CD4-positive, CD25-positive, alpha-beta regulatory T cell (primary cell): ENCODE measurements around the gene FNIP1. TPM values are rescaled to one million over a fixed set of nuclear protein-coding genes. Genes with fewer than 3 reads are reported as not detected.
"Not testable (repeated sequence)": the region's sequence is repeated elsewhere in the genome, so short reads cannot be mapped to it uniquely, and the experiment has no call there.

Experiments used
- ATAC-seq, 2 donors: fragments of 150-1000 bp; cut with Tn5 transposase; one replicate each; pipeline ENCODE4 v1.10.0; 2021; ENCODE audit warnings: low read depth in 2 of 2, moderate number of reproducible peaks in 2 of 2, moderate library complexity in 1 of 2
- DNase-seq, 3 donors: peaks; one replicate each; pipeline versions ENCODE4 v3.0.0 to v3.0.0-alpha.2; 2012 to 2022; ENCODE audit warnings: mixed read lengths in 1 of 3
- H3K27ac ChIP-seq: one replicate; pipeline ENCODE4 v1.7.0; 2013; ENCODE audit warnings: mild to moderate bottlenecking, low read length; ENCODE audit not compliant: insufficient read depth, poor library complexity, severe bottlenecking
- H3K27me3 ChIP-seq: one replicate; pipeline ENCODE4 v1.7.0; 2013; ENCODE audit warnings: low read length; ENCODE audit not compliant: control insufficient read depth, insufficient read depth
- H3K36me3 ChIP-seq: one replicate; pipeline ENCODE4 v1.7.0; 2013; ENCODE audit warnings: mild to moderate bottlenecking, low read length, moderate library complexity; ENCODE audit not compliant: control insufficient read depth, insufficient read depth
- H3K4me1 ChIP-seq: 2 replicates; pipeline ENCODE4 v1.7.0; 2013; ENCODE audit warnings: mild to moderate bottlenecking, low read length; ENCODE audit not compliant: insufficient read depth, control insufficient read depth, poor library complexity, severe bottlenecking
- H3K4me3 ChIP-seq: one replicate; pipeline ENCODE4 v1.7.0; 2013; ENCODE audit warnings: low read depth, mild to moderate bottlenecking, low read length, moderate library complexity
- H3K9me3 ChIP-seq, 2 experiments: 1 replicate in 1 of 2; 2 replicates in 1 of 2; pipeline ENCODE4 v1.7.0; 2013; ENCODE audit warnings: low read length in 2 of 2, mild to moderate bottlenecking in 1 of 2, moderate library complexity in 1 of 2; ENCODE audit not compliant: control insufficient read depth in 2 of 2
- H3K27ac Mint-ChIP-seq, 3 donors: one replicate each; pipeline ENCODE4 v1.8.0; 2020 to 2022; ENCODE audit warnings: mild to moderate bottlenecking in 3 of 3, mixed read lengths in 3 of 3, moderate library complexity in 2 of 3
- H3K27me3 Mint-ChIP-seq: one replicate; pipeline ENCODE4 v1.8.0; 2022; ENCODE audit warnings: mild to moderate bottlenecking, mixed read lengths
- H3K36me3 Mint-ChIP-seq: one replicate; pipeline ENCODE4 v1.8.0; 2020; ENCODE audit warnings: mixed read lengths
- H3K4me1 Mint-ChIP-seq, 4 donors: one replicate each; pipeline ENCODE4 v1.8.0; 2020 to 2022; ENCODE audit warnings: mixed read lengths in 4 of 4, mild to moderate bottlenecking in 1 of 4
- H3K4me3 Mint-ChIP-seq, 4 donors: one replicate each; pipeline ENCODE4 v1.8.0; 2020 to 2022; ENCODE audit warnings: mild to moderate bottlenecking in 4 of 4, mixed read lengths in 4 of 4, moderate library complexity in 3 of 4
- H3K9me3 Mint-ChIP-seq, 7 donors: one replicate each; pipeline ENCODE4 v1.8.0; 2020 to 2022; ENCODE audit warnings: mixed read lengths in 7 of 7, mild to moderate bottlenecking in 3 of 7, moderate library complexity in 2 of 7
- polyA plus RNA-seq, 4 donors: library from polyadenylated mRNA; unstranded; fragments of 300-500 nt; fragmentation: Illumina TruSeq; gene quantifications; one replicate each; pipeline ENCODE4 v1.2.3, GENCODE V29; 2021
- total RNA-seq: library from RNA; stranded (reverse); gene quantifications from one replicate; pipeline ENCODE4 v1.2.3, GENCODE V29; 2022

Gene FNIP1
- total and polyA plus RNA-seq, 5 donors from 2014 or later = 10.0 to 33.2 (median 14.1) TPM

DNA sequence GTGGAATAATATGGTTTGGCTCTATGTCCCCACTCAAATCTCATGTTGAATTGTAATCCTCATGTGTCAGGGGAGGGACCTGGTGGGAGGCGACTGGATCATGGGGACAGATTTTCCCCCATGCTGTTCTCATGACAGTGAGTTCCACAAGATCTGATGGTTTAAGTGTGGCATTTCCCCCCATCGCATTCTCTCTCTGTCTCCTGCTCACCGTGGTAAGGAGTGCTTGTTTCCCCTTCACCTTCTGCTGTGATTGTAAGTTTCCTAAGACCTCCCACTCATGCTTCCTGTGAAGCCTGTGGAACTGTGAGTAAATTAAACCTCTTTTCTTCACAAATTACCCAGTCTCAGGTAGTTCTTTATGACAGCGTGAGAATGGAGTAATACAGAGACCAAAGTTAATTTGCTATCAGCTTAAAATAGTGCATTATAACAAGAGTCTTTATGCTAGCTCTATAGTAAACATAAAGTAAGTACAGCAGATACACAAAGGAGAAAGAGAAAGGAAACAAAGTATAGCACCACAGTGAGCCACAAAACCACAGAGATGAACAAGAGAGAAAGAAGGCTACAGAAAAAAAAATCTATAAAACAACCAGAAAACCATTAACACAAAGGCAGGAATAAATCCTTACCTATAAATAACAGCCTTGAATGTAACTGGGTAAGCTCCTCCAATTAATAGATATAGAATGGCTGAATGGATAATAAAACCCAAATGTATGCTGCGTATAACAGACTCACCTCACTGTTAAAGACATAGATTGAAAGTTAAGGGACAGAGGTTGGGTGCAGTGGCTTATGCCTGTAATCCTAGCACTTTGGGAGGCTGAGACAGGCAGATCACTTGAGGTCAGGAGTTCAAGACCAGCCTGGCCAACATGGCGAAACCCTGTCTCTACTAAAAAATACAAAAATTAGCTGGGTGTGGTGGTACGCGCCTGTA lies 201.5 kb downstream of the FNIP1 start:
- no peaks in the 10 kb centered on the region for H3K27me3 Mint-ChIP-seq
- peak overlapping the region; percentile 58 for H3K27ac ChIP-seq
- no peaks in the 10 kb centered on the region for H3K9me3 ChIP-seq
- ATAC-seq (peak; percentile 79 to 86), DNase-seq (peak in 2 of 3 donors; percentile 49 to 71)
- no peaks in the 10 kb centered on the region for H3K27me3 ChIP-seq
- peak overlapping the region; percentile 30 to 95 (median 92) for H3K27ac Mint-ChIP-seq
- peak overlapping the region; percentile 69 for H3K4me3 ChIP-seq
- peaks cover 3% of the 10 kb centered on the region for H3K36me3 ChIP-seq
- peaks cover 0 to 1% (median 0%) of the 10 kb centered on the region in 7 donors for H3K9me3 Mint-ChIP-seq
- H3K4me1 Mint-ChIP-seq = peaks cover 51 to 79% (median 63%) of the 10 kb centered on the region in 4 donors
- H3K36me3 Mint-ChIP-seq = peaks cover 12% of the 10 kb centered on the region
- peaks cover 23% of the 10 kb centered on the region for H3K4me1 ChIP-seq
- peak overlapping the region; percentile 5 to 82 (median 42) for H3K4me3 Mint-ChIP-seq

DNA sequence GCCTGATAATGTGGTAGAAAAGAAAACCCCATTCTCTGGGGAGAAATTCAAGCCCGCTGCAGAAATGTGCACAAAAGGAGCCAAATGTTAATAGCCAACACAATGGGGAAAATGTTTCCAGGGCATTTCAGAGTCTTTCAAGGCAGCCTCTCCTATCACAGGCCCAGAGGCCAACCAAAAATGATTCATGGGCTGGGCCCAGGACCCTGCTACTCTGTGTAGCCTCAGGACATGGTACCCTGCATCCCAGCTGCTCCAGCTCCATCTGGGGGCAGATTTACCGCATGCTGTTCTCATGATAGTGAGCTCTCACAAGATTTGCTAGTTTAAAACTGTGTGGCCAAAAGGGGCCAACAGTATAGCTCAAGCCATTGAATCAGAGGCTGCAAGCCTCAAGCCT lies 202.9 kb downstream of the FNIP1 start:
- no peaks in the 10 kb centered on the region for H3K27me3 ChIP-seq
- H3K9me3 Mint-ChIP-seq = peaks cover 0 to 1% (median 0%) of the 10 kb centered on the region in 7 donors
- H3K27ac ChIP-seq = no peak overlapping the region
- peak overlapping the region; percentile 92 for H3K27ac Mint-ChIP-seq
- no peaks in the 10 kb centered on the region for H3K36me3 ChIP-seq
- DNase-seq (no peak), ATAC-seq (no peak)
- H3K4me3 ChIP-seq = no peak overlapping the region
- peaks cover 47 to 80% (median 67%) of the 10 kb centered on the region in 4 donors for H3K4me1 Mint-ChIP-seq
- no peaks in the 10 kb centered on the region for H3K9me3 ChIP-seq
- no peaks in the 10 kb centered on the region for H3K27me3 Mint-ChIP-seq
- H3K4me3 Mint-ChIP-seq = peak overlapping the region in 3 of 4 donors; percentile 5 to 82 (median 66)
- H3K36me3 Mint-ChIP-seq = peaks cover 12% of the 10 kb centered on the region
- H3K4me1 ChIP-seq = peaks cover 31% of the 10 kb centered on the region

DNA sequence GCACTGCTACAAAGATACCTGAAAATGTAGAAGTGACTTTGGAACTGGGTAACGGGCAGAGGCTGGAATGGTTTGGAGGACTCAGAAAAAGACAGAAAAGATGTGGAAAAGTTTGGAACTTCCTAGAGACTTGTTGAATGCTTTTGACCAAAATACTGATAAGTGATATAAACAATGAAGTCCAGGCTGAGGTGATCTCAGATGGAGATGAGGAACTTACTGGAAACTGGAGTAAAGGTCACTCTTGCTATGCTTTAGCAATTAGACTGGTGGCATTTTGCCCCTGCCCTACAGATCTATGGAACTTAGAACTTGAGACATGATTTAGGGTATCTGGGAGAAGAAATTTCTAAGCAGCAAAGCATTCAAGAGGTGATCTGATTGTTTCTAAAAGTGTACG lies 203.4 kb downstream of the FNIP1 start:
- peaks cover 31% of the 10 kb centered on the region for H3K4me1 ChIP-seq
- not testable (repeated sequence) for H3K27ac ChIP-seq, DNase-seq, H3K27me3 Mint-ChIP-seq, H3K36me3 ChIP-seq, H3K9me3 Mint-ChIP-seq, H3K4me3 ChIP-seq, H3K9me3 ChIP-seq, ATAC-seq, H3K27me3 ChIP-seq, H3K36me3 Mint-ChIP-seq
- Mint-ChIP-seq H3K27ac (peak overlapping the region; percentile 63 to 92 (median 92)), H3K4me1 (peaks cover 45 to 77% (median 63%) of the 10 kb centered on the region in 4 donors), H3K4me3 (peak overlapping the region in 2 of 4 donors; percentile 12 to 20)

Other genes starting within 250 kb of the FNIP1 start
- gene RAPGEF6, start 161.8 kb downstream of the FNIP1 start, total RNA-seq = 66.6 TPM
- gene RAPGEF6, start 161.8 kb downstream of the FNIP1 start, polyA plus RNA-seq = 10 to 100 TPM; 24.4 to 45.3 (median 32.0) TPM
- gene MEIKIN, start 148.6 kb upstream of the FNIP1 start, total RNA-seq = not detected
- gene MEIKIN, start 148.6 kb upstream of the FNIP1 start, polyA plus RNA-seq = not detected
- gene ACSL6, start 214.6 kb upstream of the FNIP1 start, total RNA-seq = 5.5 TPM
- 1 to 10 TPM; 3.0 to 5.7 (median 4.5) TPM for gene ACSL6, start 214.6 kb upstream of the FNIP1 start, polyA plus RNA-seq